ENCODE measurements around the gene TNFSF15. TPM values are rescaled to one million over a fixed set of nuclear protein-coding genes. Genes with fewer than 3 reads are reported as not detected.

Gene TNFSF15
- polyA plus RNA-seq, 3 donors from 2014 or later: 0.03 TPM; not detected in 2

DNA sequence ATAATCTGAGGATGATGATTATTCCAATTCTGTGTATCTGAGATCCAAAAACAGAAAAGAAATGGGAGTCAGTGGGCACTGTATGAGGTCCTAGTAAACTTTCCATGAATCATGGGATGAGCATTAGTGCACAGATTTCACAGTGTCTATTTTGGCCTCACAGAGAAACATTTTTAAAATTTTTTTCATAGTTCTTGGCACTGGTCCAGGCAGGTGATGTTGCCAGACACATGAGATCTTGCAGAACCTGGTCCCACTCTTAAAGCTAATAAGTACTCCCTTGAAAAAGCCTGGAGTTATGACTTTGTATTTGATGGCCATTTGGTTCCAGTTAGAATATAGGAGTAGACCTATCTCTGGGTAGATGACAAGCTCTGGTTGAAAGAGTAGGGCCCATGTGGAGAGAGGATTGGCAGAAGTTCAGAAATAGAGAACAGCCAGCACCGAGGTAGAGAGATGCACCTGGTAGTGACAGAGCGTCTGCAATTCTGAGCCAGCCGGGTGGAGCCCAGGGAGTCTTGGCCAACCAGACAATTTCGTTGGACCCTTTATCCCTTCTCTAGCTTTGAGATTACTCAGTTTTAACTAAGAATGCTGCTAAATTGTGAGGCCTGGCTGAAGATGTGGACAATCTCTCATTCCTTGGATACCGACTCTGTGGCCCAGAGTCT lies 6.3 kb upstream of the TNFSF15 start:
- no peak for DNase-seq
- no peaks in the 10 kb centered on the region for H3K9me3 Mint-ChIP-seq

DNA sequence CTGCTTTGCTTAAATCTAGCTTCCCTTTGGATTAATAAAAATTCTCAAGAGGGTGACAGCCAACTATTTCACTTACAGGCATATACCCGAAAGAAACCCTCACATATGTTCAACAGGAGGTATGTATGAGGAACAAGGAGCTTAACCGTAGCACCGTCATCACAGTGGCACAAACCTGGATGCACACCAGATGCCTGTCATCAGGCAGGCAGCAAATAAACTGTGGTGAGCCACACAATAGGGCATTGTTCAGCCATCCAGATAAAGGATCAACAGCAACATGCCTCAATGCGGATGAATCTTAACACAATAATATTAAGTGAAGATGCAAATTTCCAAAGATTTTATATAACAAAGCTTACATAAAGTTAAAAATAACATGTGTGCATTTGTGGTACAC lies 5.5 kb upstream of the TNFSF15 start:
- peaks cover 0 to 4% (median 0%) of the 10 kb centered on the region in 3 donors for H3K36me3 Mint-ChIP-seq
- no peaks in the 10 kb centered on the region for H3K9me3 Mint-ChIP-seq
- no peak for DNase-seq
- H3K4me1 Mint-ChIP-seq: peaks cover 10 to 16% of the 10 kb centered on the region in 2 donors
- H3K27me3 Mint-ChIP-seq (ENCODE audit: low read depth in 3 of 3): peaks cover 2 to 4% (median 4%) of the 10 kb centered on the region in 3 donors
- no peak overlapping the region for H3K27ac Mint-ChIP-seq
- no peak overlapping the region for H3K4me3 Mint-ChIP-seq

More for the DNA sequence above, 6.3 kb upstream of the TNFSF15 start:
- Mint-ChIP-seq H3K27me3 (ENCODE audit: low read depth in 3 of 3) (peaks cover 2 to 4% (median 4%) of the 10 kb centered on the region in 3 donors), H3K4me1 (peaks cover 3 to 8% of the 10 kb centered on the region in 2 donors), H3K27ac (no peak overlapping the region), H3K4me3 (no peak overlapping the region), H3K36me3 (peaks cover 0 to 4% (median 0%) of the 10 kb centered on the region in 3 donors)

DNA sequence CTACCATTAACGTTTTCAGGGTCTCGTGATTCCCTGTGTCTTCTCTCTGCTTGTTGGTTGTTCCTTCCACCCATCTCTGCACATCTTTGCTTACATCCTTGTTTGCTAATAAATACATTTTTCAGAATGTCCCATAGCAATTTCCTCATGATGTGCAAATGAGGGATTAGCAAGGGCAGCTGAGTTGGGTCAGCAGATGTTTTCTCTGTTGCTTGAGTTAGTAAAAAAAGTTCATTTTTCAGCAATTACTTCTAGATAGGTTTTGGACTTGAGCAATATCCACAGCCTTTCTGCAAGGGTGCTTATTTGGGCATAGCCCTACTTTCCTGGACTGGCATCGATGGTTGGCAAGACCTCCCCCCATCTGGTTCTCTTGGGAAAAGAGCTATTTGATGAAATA lies 4.8 kb upstream of the TNFSF15 start:
- H3K4me1 Mint-ChIP-seq: peaks cover 17 to 22% of the 10 kb centered on the region in 2 donors
- peaks cover 0 to 4% (median 0%) of the 10 kb centered on the region in 3 donors for H3K36me3 Mint-ChIP-seq
- H3K9me3 Mint-ChIP-seq: no peaks in the 10 kb centered on the region
- DNase-seq: no peak
- H3K4me3 Mint-ChIP-seq: no peak overlapping the region
- H3K27ac Mint-ChIP-seq: no peak overlapping the region
- H3K27me3 Mint-ChIP-seq (ENCODE audit: low read depth in 3 of 3): peaks cover 2 to 4% (median 4%) of the 10 kb centered on the region in 3 donors

DNA sequence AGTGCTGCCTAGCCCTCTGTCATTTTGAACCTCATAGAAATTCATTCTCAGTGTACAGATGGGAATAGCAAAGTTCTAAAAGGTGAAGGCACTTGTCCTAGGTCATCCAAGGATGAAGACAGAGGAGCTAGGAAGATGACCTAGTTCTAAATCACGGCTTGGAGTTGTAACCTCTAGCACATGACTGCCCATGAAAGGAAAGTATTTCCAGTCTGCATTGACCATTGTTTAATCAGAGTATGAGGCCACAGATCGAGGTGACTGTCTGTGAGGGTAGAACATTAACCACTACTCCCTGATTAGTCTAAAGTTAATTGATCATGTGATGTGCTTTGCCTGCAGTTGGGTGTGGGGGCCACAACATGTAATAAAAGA lies 674 bp upstream of the TNFSF15 start:
- no peak for DNase-seq
- Mint-ChIP-seq H3K36me3 (no peaks in the 10 kb centered on the region), H3K9me3 (no peaks in the 10 kb centered on the region), H3K4me3 (no peak overlapping the region), H3K4me1 (peaks cover 18 to 24% of the 10 kb centered on the region in 2 donors), H3K27me3 (ENCODE audit: low read depth in 3 of 3) (peaks cover 0 to 2% (median 1%) of the 10 kb centered on the region in 3 donors), H3K27ac (no peak overlapping the region)

DNA sequence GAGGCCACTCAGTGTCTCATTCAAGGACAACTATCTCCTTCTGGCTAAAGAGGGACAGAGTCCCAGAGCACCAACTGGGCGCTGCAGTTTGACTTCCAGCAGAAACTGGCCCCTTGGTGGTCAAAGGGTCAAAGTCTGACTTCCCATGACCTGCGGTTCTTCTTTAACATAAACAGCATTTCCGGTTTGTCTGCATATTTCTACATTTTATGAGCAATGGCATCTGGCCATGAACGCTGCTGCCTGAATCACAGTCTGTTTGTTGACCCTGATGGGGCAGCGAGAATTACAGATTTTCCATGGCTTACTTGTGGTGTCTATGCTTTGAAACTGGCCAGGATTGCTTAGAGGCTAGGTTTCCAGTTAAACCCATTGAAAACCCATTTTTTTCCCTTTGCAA lies 1.3 kb downstream of the TNFSF15 start:
- peaks cover 18 to 24% of the 10 kb centered on the region in 2 donors for H3K4me1 Mint-ChIP-seq
- no peak for DNase-seq
- H3K27me3 Mint-ChIP-seq (ENCODE audit: low read depth in 3 of 3): peaks cover 0 to 1% (median 1%) of the 10 kb centered on the region in 3 donors
- H3K4me3 Mint-ChIP-seq: no peak overlapping the region
- no peaks in the 10 kb centered on the region for H3K36me3 Mint-ChIP-seq
- H3K27ac Mint-ChIP-seq: no peak overlapping the region
- no peaks in the 10 kb centered on the region for H3K9me3 Mint-ChIP-seq

DNA sequence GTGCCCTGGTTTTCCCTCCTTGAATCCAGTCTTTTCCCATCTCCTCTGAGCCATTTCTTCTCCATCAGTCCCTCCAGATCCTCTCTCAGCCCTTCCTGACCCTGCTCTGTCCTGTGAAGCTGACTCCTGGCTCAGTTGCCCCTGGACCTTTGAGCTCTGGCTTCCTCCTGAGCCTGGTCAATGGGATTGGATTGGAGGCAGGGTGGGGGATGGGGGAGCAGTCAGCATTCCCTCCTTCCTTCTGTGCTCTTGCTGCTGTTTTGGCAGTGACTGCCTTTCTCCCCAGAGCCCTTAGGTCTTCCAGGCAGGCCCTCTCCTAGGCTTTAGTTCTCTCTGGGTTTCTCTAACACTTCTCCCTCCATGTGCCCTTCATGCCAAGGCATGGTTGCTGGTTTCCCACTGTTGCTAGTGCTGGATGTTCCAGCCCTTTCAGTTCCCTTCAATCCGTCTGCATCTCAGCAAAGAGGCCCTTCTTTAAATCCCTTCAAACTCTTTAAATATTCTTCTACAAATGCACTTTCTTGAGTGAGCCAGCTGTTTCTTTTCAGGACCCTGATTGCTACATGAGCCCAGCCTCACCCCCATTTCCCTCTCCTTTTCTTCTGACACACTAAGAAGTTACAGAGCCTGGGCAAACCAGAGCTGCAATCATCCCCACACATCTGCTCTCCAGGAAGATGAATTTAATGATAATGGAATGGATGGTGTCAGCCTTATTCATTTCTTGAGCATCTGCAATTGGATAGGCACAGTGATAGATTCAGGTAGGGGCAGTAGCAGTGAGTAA lies 2.2 kb downstream of the TNFSF15 start:
- H3K4me3 Mint-ChIP-seq: no peak overlapping the region
- DNase-seq: no peak
- H3K4me1 Mint-ChIP-seq: peaks cover 18 to 24% of the 10 kb centered on the region in 2 donors
- no peaks in the 10 kb centered on the region for H3K36me3 Mint-ChIP-seq
- peaks cover 0 to 4% (median 0%) of the 10 kb centered on the region in 3 donors for H3K27me3 Mint-ChIP-seq (ENCODE audit: low read depth in 3 of 3)
- H3K27ac Mint-ChIP-seq: no peak overlapping the region
- H3K9me3 Mint-ChIP-seq: no peaks in the 10 kb centered on the region

DNA sequence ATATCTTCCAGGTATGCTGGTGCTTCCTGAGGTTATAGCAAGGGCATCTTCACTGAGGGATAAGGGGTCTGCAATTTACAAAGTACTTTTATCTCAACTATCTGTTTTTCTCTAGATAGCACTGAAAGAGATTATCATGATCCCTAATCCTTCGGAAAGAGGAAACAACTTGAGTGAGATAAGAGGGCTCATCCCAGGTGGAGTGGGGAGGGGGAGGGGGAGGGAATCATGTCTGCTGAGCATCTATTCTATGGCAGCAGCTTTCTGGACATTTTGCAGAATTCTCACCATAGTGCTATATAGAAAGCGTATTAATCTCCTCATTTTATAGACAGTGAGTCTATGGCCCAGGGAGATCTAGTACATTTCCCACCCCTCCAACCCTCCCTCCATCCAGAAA lies 5.9 kb downstream of the TNFSF15 start:
- Mint-ChIP-seq H3K27me3 (ENCODE audit: low read depth in 3 of 3) (peaks cover 0 to 4% (median 0%) of the 10 kb centered on the region in 3 donors), H3K36me3 (no peaks in the 10 kb centered on the region), H3K9me3 (no peaks in the 10 kb centered on the region), H3K4me3 (no peak overlapping the region), H3K27ac (no peak overlapping the region), H3K4me1 (no peaks in the 10 kb centered on the region)
- DNase-seq: no peak

DNA sequence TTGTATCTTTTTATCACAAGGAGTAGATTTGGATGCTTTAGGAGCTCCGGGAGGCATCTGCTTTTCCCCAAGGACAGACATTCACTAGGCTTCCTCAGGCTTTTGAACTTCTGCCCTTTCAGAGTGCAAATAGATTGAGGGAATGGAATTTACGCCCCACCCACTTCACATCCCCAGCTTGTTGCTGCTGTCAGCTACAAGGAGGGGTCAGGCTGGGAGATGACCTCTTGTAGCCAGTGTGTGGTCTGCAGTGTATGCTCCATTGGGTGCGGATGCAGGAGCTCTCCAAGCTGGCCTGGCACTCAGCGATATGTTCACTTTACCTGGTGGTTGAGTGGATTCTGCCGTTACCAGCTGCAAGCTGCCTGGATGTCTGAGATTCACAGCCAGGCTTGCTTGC lies 6.4 kb downstream of the TNFSF15 start:
- DNase-seq: no peak
- Mint-ChIP-seq H3K27me3 (ENCODE audit: low read depth in 3 of 3) (peaks cover 0 to 4% (median 0%) of the 10 kb centered on the region in 3 donors), H3K4me3 (no peak overlapping the region), H3K4me1 (no peaks in the 10 kb centered on the region), H3K27ac (no peak overlapping the region), H3K9me3 (no peaks in the 10 kb centered on the region), H3K36me3 (no peaks in the 10 kb centered on the region)

DNA sequence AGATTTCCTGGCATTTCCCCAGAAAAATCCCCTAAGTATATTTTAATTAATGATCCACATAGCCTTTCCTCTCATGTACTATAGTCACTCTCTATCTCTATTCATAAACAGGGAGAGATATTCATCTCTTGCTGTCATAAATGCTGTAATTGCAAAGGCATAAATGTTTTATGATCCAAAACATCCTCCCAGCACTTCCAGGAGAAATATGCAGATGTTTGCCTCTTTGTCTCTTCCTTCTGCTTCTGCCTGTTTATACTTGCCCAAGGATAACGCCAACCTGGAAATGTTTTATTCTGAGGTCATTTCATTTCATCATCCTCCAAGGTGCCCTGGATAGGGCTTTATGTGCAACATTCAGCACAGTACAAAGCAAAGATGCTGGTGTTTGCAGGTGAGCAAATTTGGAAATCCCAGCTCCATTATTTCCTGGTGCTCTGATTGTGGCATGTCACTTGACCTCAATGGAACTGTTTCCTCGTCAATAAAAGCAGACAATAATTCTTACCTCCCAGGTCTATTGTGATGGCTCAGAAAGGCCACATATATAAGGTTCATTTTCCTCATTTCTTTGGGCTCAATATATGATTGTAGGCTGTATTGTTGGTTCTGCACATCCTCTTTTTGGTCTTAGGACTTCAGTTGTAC lies 6.9 kb downstream of the TNFSF15 start:
- Mint-ChIP-seq H3K27ac (no peak overlapping the region), H3K9me3 (no peaks in the 10 kb centered on the region)

DNA sequence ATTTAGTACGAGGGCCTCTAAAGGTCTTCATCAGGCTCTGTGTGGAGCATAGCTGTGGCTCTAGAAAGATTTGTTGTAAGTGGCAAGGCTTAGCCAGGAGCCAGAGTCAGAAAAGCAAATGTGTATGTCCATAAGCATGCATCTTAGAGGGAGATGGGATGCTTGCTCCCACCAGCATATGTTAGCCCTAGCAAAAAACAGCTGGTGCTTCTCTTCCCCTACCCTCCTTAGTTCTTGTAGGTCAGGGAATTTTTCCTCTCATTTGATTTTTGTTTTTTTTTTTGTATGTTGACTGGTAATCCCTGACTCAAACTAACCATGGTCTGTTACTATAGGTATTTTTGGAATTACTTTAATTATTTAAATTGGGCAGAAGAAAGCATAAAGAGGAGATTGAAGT lies 7.7 kb downstream of the TNFSF15 start:
- H3K36me3 Mint-ChIP-seq: no peaks in the 10 kb centered on the region
- H3K9me3 Mint-ChIP-seq: no peaks in the 10 kb centered on the region
- no peaks in the 10 kb centered on the region for H3K4me1 Mint-ChIP-seq
- no peak for DNase-seq
- no peak overlapping the region for H3K4me3 Mint-ChIP-seq
- peaks cover 0 to 4% (median 0%) of the 10 kb centered on the region in 3 donors for H3K27me3 Mint-ChIP-seq (ENCODE audit: low read depth in 3 of 3)
- H3K27ac Mint-ChIP-seq: no peak overlapping the region

More for the DNA sequence above, 6.9 kb downstream of the TNFSF15 start:
- Mint-ChIP-seq H3K27me3 (ENCODE audit: low read depth in 3 of 3) (peaks cover 0 to 4% (median 0%) of the 10 kb centered on the region in 3 donors), H3K4me1 (no peaks in the 10 kb centered on the region), H3K36me3 (no peaks in the 10 kb centered on the region), H3K4me3 (no peak overlapping the region)
- no peak for DNase-seq

DNA sequence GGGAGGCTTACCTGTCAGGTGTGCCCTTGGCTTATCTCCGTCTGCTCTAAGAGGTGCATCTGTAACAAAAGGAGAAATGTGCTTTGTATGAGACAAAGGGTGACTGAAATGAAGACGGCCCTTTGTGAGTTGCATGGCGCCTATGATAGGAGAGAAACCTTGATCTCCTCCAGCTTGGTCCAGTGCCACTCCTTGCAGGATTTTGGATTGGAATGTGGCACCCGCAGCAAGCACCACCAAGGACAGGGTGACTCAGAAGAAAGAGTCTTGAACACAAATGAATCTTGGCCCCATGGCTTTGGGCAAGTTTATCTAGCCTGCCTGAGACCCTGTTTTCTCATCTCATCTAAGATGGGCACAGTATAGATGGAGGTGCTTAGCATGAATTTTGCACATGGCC lies 13.4 kb downstream of the TNFSF15 start:
- no peak overlapping the region for H3K27ac Mint-ChIP-seq

DNA sequence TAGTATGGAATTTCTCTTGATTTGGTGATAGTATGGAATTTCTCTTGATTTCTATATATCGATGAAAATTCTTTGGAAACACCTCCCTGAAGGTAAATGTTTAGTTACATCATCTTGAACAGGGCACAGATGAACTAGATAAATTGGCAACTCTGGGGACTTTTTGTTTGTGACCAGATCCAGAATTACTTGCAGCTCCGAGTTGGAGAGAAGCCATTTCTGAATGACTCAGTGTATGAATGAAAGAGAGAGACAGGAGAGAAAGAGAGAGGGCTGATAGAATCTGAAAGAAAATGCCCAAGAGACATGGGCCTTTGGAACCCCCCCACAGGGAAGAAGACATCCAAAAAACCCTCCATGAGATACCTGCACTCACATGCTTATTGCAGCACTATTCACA lies 14.1 kb downstream of the TNFSF15 start:
- no peaks in the 10 kb centered on the region for H3K36me3 Mint-ChIP-seq
- no peak for DNase-seq
- no peak overlapping the region for H3K27ac Mint-ChIP-seq
- no peaks in the 10 kb centered on the region for H3K4me1 Mint-ChIP-seq
- peaks cover 0 to 3% (median 0%) of the 10 kb centered on the region in 3 donors for H3K27me3 Mint-ChIP-seq (ENCODE audit: low read depth in 3 of 3)
- no peaks in the 10 kb centered on the region for H3K9me3 Mint-ChIP-seq
- no peak overlapping the region for H3K4me3 Mint-ChIP-seq

More for the DNA sequence above, 13.4 kb downstream of the TNFSF15 start:
- Mint-ChIP-seq H3K4me3 (no peak overlapping the region), H3K27me3 (ENCODE audit: low read depth in 3 of 3) (peaks cover 0 to 3% (median 0%) of the 10 kb centered on the region in 3 donors), H3K9me3 (no peaks in the 10 kb centered on the region), H3K36me3 (no peaks in the 10 kb centered on the region), H3K4me1 (no peaks in the 10 kb centered on the region)
- no peak for DNase-seq

DNA sequence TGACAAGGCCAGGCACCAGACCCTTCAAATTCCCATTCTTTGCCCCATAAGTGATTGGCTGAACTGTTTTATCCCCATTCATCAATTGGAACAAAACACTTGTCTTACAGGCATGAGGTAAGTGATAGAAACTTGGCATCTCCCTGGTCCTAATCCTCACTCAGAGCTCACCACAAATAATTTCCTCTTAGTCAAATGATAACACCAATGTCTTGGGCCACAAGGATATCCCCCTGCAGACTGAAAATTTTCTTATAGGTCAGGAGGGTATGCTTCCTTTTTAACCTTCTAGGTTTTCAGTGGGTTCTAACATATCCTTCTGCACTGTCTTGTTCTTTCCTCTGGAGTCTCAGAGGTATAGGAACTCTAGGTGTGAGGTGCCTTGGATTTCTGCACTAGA lies 14.5 kb downstream of the TNFSF15 start:
- no peak overlapping the region for H3K4me3 Mint-ChIP-seq
- DNase-seq: no peak
- H3K27me3 Mint-ChIP-seq (ENCODE audit: low read depth in 3 of 3): peaks cover 0 to 3% (median 0%) of the 10 kb centered on the region in 3 donors
- H3K27ac Mint-ChIP-seq: no peak overlapping the region
- no peaks in the 10 kb centered on the region for H3K4me1 Mint-ChIP-seq
- no peaks in the 10 kb centered on the region for H3K9me3 Mint-ChIP-seq
- no peaks in the 10 kb centered on the region for H3K36me3 Mint-ChIP-seq

DNA sequence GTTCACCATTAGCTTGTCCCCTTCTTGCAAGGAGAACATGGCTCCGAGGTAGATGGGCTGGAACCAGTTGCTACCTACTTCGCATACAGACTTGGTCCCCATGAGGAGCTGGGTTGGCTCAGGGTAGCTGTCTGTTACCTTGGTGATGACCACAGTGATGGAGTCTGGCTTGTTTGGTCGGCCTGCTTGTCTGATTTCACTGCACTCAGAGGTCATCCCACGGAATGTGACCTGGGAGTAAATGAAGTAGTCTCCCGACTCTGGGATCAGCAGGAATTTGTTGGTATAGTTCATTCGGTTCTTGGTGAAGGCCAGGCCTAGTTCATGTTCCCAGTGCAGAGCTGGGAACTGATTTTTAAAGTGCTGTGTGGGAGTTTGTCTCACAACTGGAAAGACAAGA lies 15.3 kb downstream of the TNFSF15 start:
- Mint-ChIP-seq H3K4me1 (no peaks in the 10 kb centered on the region), H3K4me3 (no peak overlapping the region), H3K9me3 (no peaks in the 10 kb centered on the region), H3K36me3 (no peaks in the 10 kb centered on the region), H3K27ac (no peak overlapping the region), H3K27me3 (ENCODE audit: low read depth in 3 of 3) (peaks cover 0 to 3% (median 0%) of the 10 kb centered on the region in 3 donors)
- no peak for DNase-seq

All from immature natural killer cell (primary cell).